Stimulated activated CD8-positive, alpha-beta memory T cell treated with anti-CD3 and anti-CD28 coated beads, Interleukin-12 subunit alpha, Interleukin-12 subunit beta, amount 100 ng/mL, for 1 hour (primary cell): Measurements from ENCODE around the gene CD320.
"Not testable (repeated sequence)": the region's sequence is repeated elsewhere in the genome, so short reads cannot be mapped to it uniquely, and the experiment has no call there.

Experiments
- DNase-seq: peaks from one replicate; pipeline ENCODE4 v3.0.0-alpha.2; 2020; ENCODE audit warnings: low read depth

CD320 gene

GRCh38 chr19:8308891-8309291, 733 bp upstream of the CD320 start:
- DNase-seq = no peak

- no peak for DNase-seq
Measured at GRCh38 chr19:8307400-8307964, 676 bp downstream of the CD320 start.

GRCh38 chr19:8306235-8307054, 1.7 kb downstream of the CD320 start:
- no peak for DNase-seq

- DNase-seq = no peak
Measured at GRCh38 chr19:8305798-8306197, 2.4 kb downstream of the CD320 start.

- no peak for DNase-seq
Measured at GRCh38 chr19:8304841-8305621, 3.1 kb downstream of the CD320 start.

GRCh38 chr19:8302734-8303133, 5.4 kb downstream of the CD320 start:
- no peak for DNase-seq

GRCh38 chr19:8302357-8302691, 5.8 kb downstream of the CD320 start:
- no peak for DNase-seq

GRCh38 chr19:8291337-8291736, 16.8 kb downstream of the CD320 start:
- DNase-seq = not testable (repeated sequence)

GRCh38 chr19:8276508-8276907, 31.6 kb downstream of the CD320 start:
- DNase-seq = not testable (repeated sequence)

- DNase-seq = no peak
Measured at GRCh38 chr19:8269724-8270123, 38.4 kb downstream of the CD320 start.

- no peak for DNase-seq
Measured at GRCh38 chr19:8265872-8266271, 42.3 kb downstream of the CD320 start.

- not testable (repeated sequence) for DNase-seq
Measured at GRCh38 chr19:8264248-8264647, 43.9 kb downstream of the CD320 start.

- DNase-seq = no peak
Measured at GRCh38 chr19:8262431-8262830, 45.7 kb downstream of the CD320 start.

GRCh38 chr19:8261881-8262280, 46.3 kb downstream of the CD320 start:
- no peak for DNase-seq

GRCh38 chr19:8261347-8261746, 46.8 kb downstream of the CD320 start:
- DNase-seq = no peak

- DNase-seq = no peak
Measured at GRCh38 chr19:8259922-8260247, 48.3 kb downstream of the CD320 start.

GRCh38 chr19:8259142-8259921, 48.8 kb downstream of the CD320 start:
- DNase-seq = no peak

- DNase-seq = no peak
Measured at GRCh38 chr19:8257052-8257443, 51.1 kb downstream of the CD320 start.

- no peak for DNase-seq
Measured at GRCh38 chr19:8256276-8257051, 51.7 kb downstream of the CD320 start.

GRCh38 chr19:8255426-8256125, 52.6 kb downstream of the CD320 start:
- no peak for DNase-seq
